ENCODE results near the gene PIP4K2A.
A peak's percentile ranks its signal among the peaks of the same experiment; 100 is the strongest.

PIP4K2A gene

DNA sequence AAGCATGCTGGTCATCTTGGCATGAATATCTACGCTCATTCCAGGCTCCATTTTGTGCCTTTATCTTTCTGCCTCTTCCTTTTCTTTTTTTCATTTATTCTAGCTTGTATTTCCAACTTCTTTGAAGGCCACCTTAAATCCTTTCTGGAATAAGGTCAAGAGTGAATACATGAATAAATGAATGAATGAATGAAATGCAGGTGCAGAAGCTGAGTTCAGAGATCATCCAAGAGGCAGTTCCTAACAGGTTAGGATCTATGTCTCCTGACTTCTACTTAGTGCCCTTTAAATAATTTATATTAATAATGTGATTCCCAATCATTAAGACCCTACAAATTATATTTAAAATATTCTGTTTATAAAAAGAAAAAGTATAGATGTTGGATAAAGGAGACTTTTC, 125.9 kb downstream of the PIP4K2A start:
- no peak overlapping the region for H3K4me3 ChIP-seq (ENCODE audit: low read depth, low read length)
- no peak for DNase-seq (ENCODE audit: low read depth)
- in situ Hi-C loops (cut with HindIII; ENCODE audit: low sequenced_read_pairs), result loop anchor here (25.0 kb wide), 1 partner anchor 399 kb away; no protein-coding TSS in a partner anchor
- no peak for TF ChIP-seq CTCF (IDR thresholded peaks at IDR 0.05; ENCODE audit: low read depth, low read length, missing control alignments)

DNA sequence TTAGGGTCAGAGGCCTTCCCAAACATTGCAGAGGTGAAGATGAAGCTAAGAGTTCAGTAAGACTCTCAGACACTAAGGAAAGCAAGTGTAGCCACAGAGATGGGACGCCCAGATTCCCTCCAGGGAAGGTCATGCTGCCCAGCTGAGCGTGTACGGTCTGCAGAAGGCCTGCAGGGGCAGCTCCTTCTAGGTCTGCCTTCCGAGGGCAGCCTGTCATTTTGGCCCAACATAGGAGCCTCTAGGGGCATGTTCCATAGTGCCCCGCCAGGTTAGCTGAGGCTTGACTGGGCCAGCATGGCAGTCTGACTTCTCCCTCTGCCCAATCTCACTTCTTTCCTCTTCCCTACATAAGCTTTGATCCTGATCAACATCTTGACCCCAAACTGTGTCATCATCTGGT, 130.7 kb downstream of the PIP4K2A start:
- H3K4me3 ChIP-seq (ENCODE audit: low read depth, low read length), result no peak overlapping the region
- in situ Hi-C loops (cut with HindIII; ENCODE audit: low sequenced_read_pairs), result loop anchor here (25.0 kb wide), 1 partner anchor 404 kb away; no protein-coding TSS in a partner anchor
- TF ChIP-seq CTCF (IDR thresholded peaks at IDR 0.05; ENCODE audit: low read depth, low read length, missing control alignments), result no peak
- no peak for DNase-seq (ENCODE audit: low read depth)

DNA sequence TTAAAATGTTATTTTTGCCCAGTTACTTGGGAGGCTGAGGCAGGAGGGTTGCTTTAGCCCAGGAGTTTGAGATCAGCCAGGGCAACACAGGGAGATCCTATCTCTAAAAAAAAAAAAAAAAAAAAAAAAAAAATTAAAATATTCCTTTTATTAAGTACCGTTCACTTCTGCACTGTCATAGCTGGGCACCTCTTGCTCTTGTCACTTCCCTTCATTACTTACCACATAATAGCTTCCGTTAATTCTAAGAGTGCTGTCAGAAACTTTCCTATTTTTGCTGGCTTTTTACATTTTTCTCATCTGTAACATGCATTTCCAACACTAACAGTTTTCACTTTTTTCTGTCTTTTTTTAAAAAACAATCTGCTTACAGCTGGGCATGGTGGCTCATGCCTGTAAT, 132.9 kb downstream of the PIP4K2A start:
- in situ Hi-C loops (cut with HindIII; ENCODE audit: low sequenced_read_pairs), result loop anchor here (25.0 kb wide), 1 partner anchor 406 kb away; no protein-coding TSS in a partner anchor
- H3K4me3 ChIP-seq (ENCODE audit: low read depth, low read length), result no peak overlapping the region
- no peak for TF ChIP-seq CTCF (IDR thresholded peaks at IDR 0.05; ENCODE audit: low read depth, low read length, missing control alignments)
- DNase-seq (ENCODE audit: low read depth), result no peak

- H3K4me3 ChIP-seq (ENCODE audit: low read depth, low read length), result no peak overlapping the region
- in situ Hi-C loops (cut with HindIII; ENCODE audit: low sequenced_read_pairs), result loop anchor here (25.0 kb wide), 1 partner anchor 407 kb away; no protein-coding TSS in a partner anchor
- TF ChIP-seq CTCF (IDR thresholded peaks at IDR 0.05; ENCODE audit: low read depth, low read length, missing control alignments), result no peak
- no peak for DNase-seq (ENCODE audit: low read depth)
Measured at GRCh38 chr10:22580711-22581110, 133.7 kb downstream of the PIP4K2A start.

- in situ Hi-C loops (cut with HindIII; ENCODE audit: low sequenced_read_pairs), result loop anchor here (25.0 kb wide), 1 partner anchor 407 kb away; no protein-coding TSS in a partner anchor
- no peak overlapping the region for H3K4me3 ChIP-seq (ENCODE audit: low read depth, low read length)
- DNase-seq (ENCODE audit: low read depth), result no peak
- TF ChIP-seq CTCF (IDR thresholded peaks at IDR 0.05; ENCODE audit: low read depth, low read length, missing control alignments), result no peak
Measured at GRCh38 chr10:22579826-22580225, 134.6 kb downstream of the PIP4K2A start.

GRCh38 chr10:22573820-22574569, 140.4 kb downstream of the PIP4K2A start:
- in situ Hi-C loops (cut with HindIII; ENCODE audit: low sequenced_read_pairs), result loop anchor here (25.0 kb wide), 1 partner anchor 262 kb away; the partner anchor contains the start of genes BMI1 and COMMD3
- peak; percentile 50 for TF ChIP-seq CTCF (IDR thresholded peaks at IDR 0.05; ENCODE audit: low read depth, low read length, missing control alignments)
- no peak overlapping the region for H3K4me3 ChIP-seq (ENCODE audit: low read depth, low read length)
- DNase-seq (ENCODE audit: low read depth), result no peak
